ENCODE results near the gene S100A8.
"Not testable (repeated sequence)": the region's sequence is repeated elsewhere in the genome, so short reads cannot be mapped to it uniquely, and the experiment has no call there.

Gene S100A8

GRCh38 chr1:153360592-153361479 lies 30.0 kb downstream of the S100A8 start:
- no peak for DNase-seq

GRCh38 chr1:153360190-153360589 lies 30.7 kb downstream of the S100A8 start:
- no peak for DNase-seq

- DNase-seq: no peak
Observed at GRCh38 chr1:153359241-153359640, 31.6 kb downstream of the S100A8 start.

GRCh38 chr1:153358691-153358975 lies 32.2 kb downstream of the S100A8 start:
- no peak for DNase-seq

- DNase-seq: no peak
Observed at GRCh38 chr1:153357853-153358690, 32.8 kb downstream of the S100A8 start, which contains the start of gene S100A9. S100A9 (plus strand) TSS chr1:153357854; CDS start chr1:153358284, 430 bp downstream.

- DNase-seq: no peak
Observed at GRCh38 chr1:153357076-153357852, 33.6 kb downstream of the S100A8 start.

- no peak for DNase-seq
Observed at GRCh38 chr1:153356392-153357075, 34.3 kb downstream of the S100A8 start.

- peak; percentile 26 for DNase-seq
Observed at GRCh38 chr1:153355445-153356071, 35.3 kb downstream of the S100A8 start.

GRCh38 chr1:153354515-153355193 lies 36.2 kb downstream of the S100A8 start:
- no peak for DNase-seq

- peak; percentile 20 for DNase-seq
Observed at GRCh38 chr1:153353226-153353947, 37.5 kb downstream of the S100A8 start.

GRCh38 chr1:153352523-153352922 lies 38.4 kb downstream of the S100A8 start:
- peak; percentile 63 for DNase-seq

GRCh38 chr1:153350321-153350957 lies 40.4 kb downstream of the S100A8 start:
- no peak for DNase-seq

GRCh38 chr1:153349363-153350320 lies 41.2 kb downstream of the S100A8 start:
- DNase-seq: no peak

GRCh38 chr1:153348511-153349362 lies 42.1 kb downstream of the S100A8 start, which contains the start of gene PGLYRP4:
PGLYRP4 (minus strand) TSS chr1:153348841; CDS start chr1:153347932, 909 bp downstream.
- no peak for DNase-seq

GRCh38 chr1:153347856-153348255 lies 43.0 kb downstream of the S100A8 start:
- no peak for DNase-seq

GRCh38 chr1:153347049-153347448 lies 43.8 kb downstream of the S100A8 start:
- DNase-seq: not testable (repeated sequence)

- DNase-seq: no peak
Observed at GRCh38 chr1:153346077-153346723, 44.7 kb downstream of the S100A8 start.

All from NCI-H1092 (cell line).